HG03139 (cell line): Measurements from ENCODE around the gene MATN3.

Experiments used
- ATAC-seq: cut with Tn5 transposase; IDR thresholded peaks from one replicate; pipeline ENCODE4 v1.9.1; 2021; ENCODE audit not compliant: unreplicated experiment

Gene MATN3

DNA sequence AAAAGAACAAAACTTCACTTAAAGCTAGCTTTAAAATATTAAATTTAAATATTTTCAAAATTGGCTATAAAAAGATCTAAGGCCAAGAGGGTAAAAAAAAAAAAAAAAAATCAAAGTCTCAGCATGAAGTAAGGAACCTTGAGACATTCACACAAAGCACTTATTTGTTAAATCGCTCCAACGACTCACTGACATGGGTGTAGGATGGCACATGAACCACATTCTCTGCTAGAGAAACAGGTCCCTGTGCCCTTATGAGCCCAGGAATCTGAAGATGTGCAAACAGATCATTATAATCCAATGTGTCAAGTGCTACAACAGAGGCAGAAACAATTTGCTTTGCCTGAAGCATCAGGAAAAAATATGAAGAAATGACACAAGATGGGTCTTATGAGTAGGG, 25.2 kb upstream of the MATN3 start:
- no peak for ATAC-seq

DNA sequence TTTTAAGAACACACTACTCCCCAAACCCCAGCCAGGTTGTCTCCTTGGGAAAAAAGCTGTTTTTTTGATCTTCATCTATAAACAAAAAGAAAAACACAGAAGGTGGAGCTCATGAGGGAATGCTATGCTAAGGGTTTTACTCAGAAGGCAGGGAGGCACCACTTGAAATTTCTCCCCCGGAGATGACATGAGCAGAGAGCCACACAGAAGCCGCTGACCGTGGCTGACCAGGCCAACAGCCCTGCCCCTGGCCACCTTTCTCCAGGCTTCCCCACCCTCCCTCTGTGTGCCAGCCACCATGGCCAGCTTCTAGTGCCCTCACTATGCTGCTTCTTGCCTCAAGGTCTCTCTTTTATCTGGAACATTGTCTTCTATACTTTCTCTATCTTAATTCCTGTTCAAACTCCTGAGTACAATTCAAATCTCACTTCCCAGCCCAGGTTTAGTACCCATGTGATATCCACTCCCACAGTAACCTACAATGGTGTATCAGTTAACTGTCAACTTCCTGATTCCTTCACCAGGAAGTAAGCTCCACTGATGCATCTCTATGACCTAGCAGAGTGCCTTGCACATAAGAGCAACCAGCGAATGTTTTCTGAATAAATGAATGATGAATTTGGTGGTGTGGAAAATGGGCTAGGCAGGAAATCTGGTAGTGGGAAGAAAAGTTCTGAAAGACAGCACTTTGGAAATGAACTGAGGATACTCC, 23.6 kb upstream of the MATN3 start:
- ATAC-seq = no peak

DNA sequence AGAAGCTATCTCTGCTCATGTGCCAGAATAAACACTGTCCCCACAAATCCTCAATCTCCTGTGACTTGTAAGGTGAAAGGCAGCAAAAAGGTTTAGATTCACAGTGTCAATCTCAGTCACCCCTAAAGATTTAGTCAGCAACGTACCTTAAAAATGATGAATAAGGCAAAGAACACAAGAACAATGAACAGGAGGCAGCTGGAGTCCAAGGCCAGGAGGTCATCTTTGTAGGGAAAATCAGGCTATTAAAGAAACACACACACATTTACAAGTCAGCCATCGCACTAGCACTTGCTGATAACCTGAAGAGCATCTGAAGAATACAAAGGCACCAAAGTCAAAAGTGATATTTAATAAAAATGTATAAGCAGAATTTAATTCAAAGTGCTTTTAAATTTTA, 22.4 kb upstream of the MATN3 start:
- ATAC-seq = no peak

DNA sequence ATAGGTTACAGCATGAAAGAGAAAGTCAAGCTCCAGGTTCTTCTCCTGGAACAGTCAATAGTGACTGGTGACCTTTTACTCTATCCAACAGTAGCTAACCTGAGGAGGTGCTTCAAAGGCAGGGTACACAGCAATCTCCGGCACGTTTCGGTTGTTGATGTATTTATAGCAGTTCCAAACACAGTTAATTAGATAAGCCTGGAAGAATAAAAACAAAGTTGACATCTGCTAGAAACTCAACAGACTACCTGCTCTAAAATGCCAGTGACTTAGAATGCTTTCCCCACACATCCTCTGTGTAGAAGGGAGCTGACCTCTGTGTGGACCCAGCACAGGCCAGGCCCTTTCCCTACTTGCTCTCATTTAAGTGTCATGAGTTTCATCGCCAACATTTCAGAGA, 21.8 kb upstream of the MATN3 start:
- ATAC-seq = no peak

DNA sequence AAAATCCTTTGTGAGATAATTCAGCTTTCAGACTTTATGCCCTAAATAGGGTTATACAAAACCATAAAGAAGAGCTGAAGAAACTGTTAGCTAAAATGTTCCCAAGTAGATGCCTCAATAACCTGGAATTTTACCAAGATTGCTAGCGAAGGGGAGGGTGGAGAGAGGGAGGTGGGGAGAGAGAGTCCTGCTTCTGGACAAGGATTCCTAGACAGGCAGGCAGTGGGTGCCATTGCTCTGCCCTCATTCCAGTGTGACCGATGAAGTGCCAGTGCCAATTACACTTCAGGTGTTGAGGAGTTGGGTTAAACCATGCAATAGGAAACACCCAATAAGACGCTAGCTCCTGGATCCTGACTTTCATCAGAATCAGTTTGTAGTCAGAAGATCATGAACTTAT, 20.9 kb upstream of the MATN3 start:
- ATAC-seq = no peak

DNA sequence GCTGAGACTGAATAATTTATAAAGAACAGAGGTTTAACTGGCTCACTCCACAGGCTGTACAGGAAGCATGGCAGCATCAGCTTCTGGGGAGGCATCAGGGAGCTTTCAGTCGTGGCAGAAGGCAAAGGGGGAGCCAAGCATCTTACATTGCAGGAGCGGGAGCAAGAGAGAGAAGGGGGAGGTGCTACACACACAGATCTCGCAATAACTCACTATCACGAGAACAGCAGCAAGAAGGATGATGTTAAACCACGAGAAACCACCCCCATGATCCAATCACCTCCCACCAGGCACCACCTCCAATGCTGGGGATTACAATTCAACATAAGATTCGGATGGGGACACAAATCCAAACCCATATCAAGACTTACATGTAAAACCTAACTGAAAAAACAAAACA, 17.8 kb upstream of the MATN3 start:
- no peak for ATAC-seq

DNA sequence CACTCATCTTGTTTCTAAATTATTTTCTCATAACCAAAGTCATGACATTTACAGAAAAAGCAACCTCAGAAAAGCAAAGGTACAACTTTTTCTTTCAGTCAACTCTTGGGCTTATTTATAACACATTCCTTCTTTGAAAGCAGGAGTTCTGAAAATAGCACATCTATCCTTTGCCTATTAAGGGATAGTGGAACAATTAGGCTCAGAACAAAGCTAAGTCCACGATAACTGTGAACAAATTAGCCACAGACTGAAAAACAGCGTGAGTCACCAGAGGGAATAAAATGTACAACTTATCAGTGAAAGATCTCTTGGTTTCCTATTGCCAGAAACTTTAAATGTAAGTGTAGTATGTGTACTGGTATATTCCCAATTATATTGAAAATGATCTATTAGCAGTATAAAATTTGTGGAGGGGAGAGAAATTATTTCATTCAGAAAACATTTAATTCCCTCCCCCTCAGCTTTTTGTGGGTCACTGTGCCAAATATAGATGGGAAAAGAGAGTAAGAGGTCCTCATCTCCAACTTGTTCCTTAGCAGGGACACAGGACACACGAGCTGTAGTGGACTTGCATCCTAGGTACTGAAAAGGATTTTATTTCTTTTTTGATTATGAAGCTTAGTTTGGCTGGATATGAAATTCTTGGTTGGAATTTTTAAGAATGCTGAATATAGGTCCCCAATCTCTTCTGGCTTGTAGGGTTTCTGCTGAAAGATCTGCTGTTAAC, 15.4 kb upstream of the MATN3 start:
- no peak for ATAC-seq

DNA sequence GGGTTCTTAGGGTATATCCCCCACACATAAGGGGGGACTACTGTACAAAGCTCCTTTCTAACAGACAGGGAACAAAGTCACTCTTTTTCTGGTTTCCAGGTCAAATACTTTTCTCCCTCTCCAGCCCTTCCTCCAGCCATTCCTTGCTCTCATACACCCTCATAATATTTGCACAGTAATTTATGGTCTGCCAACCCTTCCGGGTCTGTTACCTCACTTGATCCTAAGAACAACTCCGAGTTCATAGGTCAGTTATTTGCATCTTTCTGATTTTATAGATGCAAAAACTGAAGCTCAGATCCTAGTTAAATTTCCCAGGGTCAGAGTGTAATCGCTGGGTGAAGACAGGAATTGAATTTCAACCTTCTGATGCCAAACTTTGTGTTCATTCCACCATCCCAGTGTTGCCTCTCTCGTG, 14.8 kb upstream of the MATN3 start:
- ATAC-seq = no peak

DNA sequence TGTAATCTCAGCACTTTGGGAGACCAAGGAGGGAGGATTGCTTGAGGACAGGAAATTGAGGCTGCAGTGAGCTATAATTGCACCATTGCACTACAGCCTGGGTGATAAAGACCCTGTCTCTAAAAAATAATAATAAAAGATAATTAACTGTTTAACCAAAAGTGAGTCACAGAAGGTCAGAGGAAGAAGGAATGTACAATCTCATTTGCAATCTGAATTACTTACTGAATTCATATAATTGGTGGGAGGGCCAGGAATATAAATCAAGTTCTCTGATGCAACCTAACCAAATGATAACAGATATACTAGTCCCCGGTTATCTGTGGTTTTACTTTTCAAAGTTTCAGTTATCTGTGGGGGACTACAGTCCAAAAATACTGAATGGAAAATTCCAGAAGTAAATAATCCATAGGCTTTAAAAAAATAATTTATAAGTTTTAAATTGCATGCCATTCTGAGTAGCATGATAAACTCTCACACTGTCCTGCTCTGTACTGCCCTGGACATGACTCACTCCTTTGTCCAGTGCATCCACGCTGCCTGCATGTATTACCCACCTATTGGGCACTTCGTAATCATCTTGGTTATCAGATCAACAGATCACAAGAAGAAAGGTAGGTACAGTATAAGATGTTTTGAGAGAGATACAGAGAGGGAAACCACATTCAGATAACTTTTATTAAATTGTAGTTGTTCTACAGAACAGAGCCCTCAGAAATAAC, 12.8 kb upstream of the MATN3 start:
- no peak for ATAC-seq

DNA sequence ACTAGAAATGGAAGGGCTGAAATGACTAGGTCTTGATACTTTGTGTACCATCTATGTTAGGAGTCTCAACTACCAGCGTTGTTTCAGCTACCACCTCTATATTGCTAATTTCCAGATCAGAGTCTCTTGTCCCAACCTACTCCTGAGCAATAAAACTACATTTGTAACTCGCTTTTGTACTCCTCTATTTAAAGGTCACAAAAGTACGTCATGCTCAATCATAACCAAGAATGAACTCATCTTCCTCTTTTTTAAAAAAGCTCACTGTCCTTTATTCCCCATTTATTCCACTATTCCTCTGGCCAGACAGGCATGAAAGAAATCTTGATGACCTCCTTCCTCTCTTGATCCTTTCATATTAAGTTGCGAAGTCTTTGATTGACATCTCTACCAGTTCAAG, 11.2 kb upstream of the MATN3 start:
- ATAC-seq = no peak

DNA sequence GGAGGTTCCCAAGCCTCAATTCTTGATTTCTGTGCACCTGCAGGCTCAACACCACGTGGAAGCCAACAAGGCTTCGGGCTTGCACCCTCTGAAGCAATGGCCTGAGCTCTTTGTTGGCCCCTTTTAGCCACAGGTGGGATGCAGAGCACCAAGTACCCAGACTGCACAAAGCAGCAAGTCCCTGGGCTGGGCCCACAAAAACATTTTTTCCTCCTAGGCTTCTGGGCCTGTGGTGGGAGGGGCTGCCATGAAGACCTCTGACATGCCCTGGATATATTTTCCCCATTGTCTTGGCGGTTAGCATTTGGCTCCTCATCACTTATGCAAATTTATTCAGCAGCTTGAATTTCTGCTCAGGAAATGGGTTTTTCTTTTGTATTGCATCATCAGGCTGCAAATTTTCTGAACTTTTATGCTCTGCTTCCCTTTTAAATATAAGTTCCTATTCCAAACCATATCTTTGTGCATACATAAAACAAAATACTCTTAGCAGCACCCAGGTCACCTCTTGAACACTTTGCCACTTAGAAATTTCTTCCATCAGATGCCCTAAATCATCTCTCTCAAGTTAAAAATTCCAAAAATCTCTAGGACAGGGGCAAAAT, 9.0 kb upstream of the MATN3 start:
- no peak for ATAC-seq

DNA sequence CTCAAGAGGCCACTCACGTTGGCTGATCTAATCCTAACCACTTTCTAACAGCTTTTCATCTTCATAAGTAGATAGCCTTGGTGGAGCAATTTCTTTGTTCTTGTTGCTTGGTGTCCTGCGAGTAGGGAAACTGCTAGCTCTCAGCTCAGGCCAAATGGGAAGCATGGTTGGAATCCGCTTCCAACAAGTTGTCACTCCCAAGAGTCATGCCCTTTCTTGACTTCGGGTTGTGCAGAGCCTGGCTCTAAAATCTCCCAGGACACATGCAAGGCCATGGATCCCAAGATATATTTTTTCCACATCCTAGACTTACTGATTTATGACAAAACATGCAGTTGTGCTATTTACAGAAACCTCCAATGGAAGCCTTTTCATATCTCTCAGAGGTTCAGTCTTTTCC, 7.3 kb upstream of the MATN3 start:
- no peak for ATAC-seq

DNA sequence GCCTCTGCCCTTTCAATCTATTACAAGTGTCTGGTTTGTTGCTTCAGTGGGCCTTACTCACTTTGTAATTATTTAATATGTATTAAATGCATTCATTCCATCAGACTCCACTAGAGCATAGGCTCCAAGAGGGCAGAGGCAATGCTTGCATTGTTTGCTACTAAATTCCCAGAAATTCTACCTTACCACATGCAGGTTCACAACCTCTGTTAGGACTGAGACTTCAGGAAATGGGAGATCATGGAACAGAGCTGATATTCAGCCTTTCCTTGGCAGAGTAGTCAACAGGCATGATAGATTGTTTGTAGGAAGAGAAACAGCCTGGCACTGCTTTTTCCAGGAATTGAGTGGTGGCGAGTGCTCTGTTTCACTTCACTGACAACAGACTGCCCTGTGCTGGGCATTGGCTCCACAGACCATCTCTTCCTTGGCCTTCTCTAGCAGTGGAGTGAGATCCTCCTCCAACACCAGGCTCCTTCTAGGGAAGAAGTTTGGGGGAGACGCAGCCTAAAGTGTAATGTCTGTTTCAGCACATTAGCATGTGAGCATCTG, 6.2 kb upstream of the MATN3 start:
- ATAC-seq = no peak

DNA sequence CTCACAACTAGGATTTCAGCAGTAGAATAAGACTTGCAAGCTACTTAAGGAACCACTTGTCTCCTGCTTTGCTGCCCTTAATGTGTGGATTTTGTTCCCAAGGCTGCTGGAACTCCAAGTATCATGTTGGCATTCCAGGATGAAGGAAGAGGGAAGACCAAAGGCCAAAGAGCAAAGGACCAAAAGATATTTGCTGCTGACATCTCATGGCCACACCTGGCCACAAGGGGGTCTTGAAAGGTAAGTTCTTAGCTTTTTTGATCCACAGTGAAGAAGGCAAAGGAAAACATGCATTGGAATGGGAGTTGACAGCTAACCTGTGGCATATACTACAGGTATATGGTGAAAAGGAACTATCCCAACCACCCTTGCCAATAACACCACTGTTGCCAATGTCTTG, 3.9 kb upstream of the MATN3 start:
- ATAC-seq = no peak

DNA sequence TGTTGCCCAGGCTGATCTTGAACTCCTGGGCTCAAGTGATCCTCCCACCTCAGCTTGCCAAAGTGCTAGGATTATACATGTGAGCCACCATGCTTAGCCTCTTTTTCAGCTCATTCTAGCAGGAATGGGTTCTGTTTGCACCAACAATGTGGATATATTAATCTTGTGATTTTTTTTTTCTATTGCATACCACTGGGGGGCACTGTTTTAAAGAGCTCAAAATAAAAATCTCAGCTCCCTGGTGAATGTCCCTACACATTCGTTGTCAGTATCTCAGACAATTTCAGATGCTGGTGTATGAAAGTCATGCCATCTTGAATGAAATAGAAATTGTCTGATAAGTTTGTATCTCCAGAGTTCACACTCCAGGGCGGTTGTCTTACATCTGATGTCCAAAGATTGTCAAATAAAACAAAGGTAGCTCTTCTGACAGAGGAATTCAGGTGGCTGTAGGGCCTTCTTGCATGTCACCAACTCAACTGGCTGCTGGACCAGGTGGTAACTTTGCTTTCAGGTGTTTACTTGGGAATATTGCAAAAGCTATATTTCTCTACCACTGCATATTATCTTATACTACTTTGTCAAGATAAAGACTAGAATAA, 3.1 kb upstream of the MATN3 start:
- no peak for ATAC-seq

DNA sequence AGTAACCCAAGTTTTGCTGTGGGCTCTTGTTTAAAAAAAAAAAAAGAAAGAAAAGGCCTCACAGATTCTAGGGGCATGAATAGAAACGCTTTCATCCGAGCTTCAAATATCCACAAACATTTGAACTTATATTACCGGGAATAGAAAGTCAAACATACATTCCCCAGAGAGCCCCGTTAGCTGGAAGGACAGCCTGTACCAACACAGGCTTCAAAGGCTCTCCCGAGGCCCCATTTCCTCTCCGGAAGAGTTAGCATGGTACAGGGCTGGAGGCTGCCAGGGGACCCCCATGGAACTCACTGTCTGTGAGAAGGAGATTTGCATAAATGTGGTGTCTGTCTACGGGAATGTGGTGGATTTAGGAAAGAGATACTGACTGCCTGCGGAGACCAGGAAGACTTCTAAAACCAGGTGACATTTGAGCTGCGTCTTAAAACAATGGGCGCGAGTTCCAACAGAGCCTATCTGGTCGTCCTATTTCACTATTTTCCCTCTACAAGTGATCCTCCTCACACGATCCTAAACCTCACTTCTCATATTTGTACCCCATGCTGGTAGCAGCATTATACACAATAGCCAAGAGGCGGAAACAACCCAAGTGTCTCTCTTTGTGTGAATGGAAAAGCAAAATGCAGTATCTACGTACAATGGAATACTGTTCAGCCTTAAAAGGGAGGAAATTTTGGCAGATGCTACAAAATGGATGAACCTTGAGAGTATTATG, 820 bp upstream of the MATN3 start:
- ATAC-seq = no peak

DNA sequence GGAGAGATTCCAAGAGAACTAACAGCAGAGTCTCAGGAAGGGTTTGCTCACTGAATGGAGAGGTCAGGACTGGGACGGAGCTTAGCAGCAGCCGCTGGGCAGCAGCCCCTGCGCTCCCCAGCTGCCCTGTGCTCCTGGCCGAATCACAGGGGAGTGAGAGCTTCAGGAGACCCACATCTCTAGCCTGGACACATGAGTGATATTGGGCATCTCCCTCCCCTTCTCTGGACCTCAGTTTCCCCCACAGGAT, 511 bp downstream of the MATN3 start:
- no peak for ATAC-seq

DNA sequence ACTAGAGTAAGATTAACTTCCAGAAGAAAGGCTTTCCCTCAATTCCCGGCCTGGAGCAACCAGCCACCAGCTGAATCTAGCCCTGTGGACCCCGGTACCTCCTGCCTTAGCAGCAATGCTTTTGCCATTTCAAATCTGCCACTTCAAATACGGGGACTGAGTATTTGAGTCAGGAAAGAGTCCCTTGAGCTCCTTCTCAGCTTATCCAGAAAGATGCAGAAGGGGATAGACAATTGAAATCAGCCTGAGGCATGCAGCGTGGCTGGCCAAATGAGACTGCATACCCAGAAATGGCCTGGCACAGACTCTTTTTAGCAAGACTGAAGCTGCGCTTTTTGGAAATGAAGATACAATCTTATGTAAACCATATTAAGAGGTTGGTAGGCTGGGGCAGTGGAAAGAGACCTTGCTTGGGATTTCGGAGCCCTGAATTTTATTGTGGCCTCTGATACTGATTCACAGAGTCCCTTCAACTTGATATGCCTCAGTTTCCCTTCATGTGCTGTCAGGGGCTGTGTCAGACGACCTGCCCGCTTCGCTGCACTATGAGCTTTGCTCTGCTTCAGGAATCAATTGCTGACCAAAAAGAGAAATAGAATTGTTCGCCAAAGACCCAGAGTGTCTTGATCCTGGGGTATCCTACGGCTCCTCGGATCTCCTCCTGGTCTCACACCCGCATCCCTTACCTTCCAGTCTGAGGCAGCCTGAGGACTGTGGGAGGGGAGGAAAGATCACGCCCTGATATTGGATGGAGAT, 1.0 kb downstream of the MATN3 start:
- no peak for ATAC-seq

DNA sequence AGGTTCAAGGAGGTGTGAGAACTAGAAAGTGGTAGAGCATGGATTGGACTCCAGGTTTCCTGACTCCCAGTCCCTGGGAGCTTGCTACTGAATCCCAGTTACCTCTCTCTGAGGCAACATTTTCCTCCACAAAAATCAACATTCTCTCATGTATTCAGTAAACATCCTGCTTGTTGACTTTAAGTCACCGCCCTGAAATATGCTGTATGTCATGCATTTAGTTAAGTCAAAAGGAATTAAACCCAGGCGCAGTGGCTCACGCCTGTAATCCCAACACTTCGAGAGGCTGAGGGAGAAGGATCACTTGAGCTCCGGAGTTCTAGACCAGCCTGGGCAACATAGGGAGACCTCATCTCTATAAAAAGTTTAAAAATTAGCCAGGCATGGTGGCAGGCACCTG, 3.8 kb downstream of the MATN3 start:
- ATAC-seq = no peak

DNA sequence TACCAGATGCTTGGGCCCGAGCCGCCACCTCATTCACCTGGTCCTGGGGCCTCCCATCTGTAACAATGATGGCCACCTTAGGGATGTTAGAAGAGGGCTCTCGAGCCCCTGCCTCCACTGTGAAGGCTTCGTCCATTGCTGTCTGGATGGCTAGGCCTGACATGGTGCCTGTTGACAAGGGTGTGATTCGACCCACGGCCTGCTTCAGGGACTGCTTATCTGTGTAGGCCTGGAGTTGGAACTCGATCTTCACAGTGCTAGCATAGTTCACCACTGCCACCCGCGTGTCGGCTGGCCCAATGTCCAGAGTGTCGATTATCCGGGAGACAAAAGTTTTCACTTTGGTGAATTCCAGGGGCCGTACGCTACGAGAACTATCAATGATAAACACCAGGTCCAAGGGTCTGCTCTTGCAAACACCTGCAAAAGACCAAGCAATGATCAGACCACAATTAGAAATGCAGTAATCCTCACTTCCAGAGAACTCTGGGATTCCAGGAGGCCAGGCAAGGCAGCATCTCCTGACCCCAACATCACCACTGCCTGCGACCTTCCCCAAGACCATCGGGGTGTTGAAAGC, 6.5 kb downstream of the MATN3 start:
- ATAC-seq = no peak
